ENCODE measurements around the gene RHOV. TPM values are rescaled to one million over a fixed set of nuclear protein-coding genes. Genes with fewer than 3 reads are reported as not detected.

RHOV gene
- total RNA-seq, 1 donor from 2014 or later, result 0.37 TPM

DNA sequence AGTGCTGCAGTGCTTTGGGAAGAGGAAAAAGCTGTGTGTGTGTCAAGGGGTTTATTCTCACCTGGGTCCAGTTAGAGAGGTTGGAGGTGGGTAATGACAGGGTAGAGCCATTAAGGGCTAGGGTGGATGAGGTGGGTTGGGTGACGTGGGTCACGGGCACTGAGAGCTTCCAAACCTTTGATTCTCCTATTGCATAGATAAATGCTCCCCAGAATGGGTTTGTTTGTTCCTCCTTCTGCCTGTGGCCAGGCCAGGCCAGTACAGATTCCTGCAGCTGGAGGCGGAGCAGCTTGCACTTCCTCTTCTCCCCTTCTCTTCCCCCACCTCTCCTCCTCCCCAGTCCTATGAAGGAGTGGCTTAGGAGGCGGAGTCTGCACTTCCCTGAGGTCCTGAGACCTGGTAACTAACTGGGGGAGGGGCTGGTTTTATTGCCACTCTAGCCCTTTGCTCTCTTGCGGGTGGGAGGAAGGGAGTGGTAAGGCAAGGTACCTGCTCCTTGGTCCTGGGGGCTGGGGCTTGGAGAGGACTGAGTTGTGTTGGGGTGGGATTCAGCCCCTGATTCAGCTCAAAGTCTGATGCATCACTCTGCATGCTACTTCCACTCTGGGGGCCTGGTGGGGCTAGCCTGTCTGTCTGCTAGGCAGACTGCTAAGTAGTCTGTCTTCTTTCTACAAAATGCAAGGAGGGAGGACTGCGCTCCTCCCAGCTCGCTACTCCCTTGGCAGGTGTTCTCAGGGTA is 26.6 kb downstream of the RHOV start:
- intact Hi-C loops (cut with micrococcal nuclease), result no loop called here

GRCh38 chr15:40846841-40847222 is 27.2 kb downstream of the RHOV start:
- intact Hi-C loops (cut with micrococcal nuclease), result no loop called here

DNA sequence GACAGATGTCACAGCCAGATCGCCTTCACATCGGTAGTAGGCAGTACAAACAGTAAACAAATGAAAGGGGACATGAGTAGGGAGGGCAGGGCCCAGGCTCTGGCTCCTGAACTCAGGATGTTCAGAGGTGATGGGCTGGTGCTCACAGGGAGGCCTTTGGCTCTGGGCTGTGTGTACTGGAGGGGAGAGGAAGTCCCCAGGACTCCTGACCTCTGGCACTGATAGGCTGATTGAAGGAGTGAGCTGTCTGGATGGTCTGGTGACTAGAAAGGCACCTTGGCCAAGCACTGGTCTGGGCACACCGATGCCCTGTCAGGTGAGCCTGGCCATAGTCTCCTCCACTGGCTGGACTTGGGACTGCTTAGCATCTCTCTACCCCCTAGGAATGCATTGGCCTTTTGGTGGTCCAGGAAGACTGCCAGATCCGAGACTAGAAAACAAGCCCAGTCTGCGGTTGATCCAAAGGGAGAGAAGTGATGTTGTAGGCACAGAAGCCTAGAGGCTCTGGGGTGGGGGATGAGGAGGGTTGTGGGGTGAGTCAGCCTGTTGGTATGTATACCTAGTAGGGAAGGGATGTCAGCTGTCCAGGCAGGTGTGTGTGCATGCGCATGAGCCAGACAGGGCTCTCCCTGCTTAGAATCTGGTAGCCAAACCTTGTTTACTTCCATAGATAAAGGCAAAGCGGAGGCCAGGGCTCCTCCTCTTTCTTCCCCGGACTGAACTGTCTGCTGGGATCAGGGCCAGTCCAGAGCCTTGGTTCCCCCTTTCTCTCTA is 28.3 kb downstream of the RHOV start:
- intact Hi-C loops (cut with micrococcal nuclease), result loop anchor here (2.0 kb wide), 1 partner anchor 13 kb away; no protein-coding TSS in a partner anchor

DNA sequence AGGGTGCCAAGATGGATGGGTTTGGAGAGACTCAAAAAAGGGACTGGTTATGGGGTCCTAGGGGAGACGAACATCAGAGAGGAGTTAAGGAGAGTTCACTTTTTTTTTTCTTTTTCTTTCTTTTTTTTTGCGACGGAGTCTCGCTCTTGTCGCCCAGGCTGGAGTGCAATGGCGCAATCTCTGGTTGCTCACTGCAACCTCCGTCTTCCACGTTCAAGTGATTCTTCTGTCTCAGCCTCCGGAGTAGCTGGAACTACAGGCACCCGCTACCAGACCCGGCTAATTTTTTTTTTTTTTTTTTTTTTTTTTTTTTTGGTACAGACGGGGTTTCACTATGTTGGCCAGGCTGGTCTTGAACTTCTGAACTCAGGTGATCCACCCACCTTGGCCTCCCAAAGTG is 29.0 kb downstream of the RHOV start:
- intact Hi-C loops (cut with micrococcal nuclease), result loop anchor here (2.0 kb wide), 1 partner anchor 14 kb away; no protein-coding TSS in a partner anchor

DNA sequence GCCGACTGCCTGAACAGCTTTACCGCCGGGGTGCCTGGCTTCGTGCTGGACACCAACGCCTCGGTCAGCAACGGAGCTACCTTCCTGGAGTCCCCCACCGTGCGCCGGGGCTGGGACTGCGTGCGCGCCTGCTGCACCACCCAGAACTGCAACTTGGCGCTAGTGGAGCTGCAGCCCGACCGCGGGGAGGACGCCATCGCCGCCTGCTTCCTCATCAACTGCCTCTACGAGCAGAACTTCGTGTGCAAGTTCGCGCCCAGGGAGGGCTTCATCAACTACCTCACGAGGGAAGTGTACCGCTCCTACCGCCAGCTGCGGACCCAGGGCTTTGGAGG is 29.4 kb downstream of the RHOV start:
- intact Hi-C loops (cut with micrococcal nuclease), result loop anchor here (2.0 kb wide), 1 partner anchor 14 kb away; no protein-coding TSS in a partner anchor

DNA sequence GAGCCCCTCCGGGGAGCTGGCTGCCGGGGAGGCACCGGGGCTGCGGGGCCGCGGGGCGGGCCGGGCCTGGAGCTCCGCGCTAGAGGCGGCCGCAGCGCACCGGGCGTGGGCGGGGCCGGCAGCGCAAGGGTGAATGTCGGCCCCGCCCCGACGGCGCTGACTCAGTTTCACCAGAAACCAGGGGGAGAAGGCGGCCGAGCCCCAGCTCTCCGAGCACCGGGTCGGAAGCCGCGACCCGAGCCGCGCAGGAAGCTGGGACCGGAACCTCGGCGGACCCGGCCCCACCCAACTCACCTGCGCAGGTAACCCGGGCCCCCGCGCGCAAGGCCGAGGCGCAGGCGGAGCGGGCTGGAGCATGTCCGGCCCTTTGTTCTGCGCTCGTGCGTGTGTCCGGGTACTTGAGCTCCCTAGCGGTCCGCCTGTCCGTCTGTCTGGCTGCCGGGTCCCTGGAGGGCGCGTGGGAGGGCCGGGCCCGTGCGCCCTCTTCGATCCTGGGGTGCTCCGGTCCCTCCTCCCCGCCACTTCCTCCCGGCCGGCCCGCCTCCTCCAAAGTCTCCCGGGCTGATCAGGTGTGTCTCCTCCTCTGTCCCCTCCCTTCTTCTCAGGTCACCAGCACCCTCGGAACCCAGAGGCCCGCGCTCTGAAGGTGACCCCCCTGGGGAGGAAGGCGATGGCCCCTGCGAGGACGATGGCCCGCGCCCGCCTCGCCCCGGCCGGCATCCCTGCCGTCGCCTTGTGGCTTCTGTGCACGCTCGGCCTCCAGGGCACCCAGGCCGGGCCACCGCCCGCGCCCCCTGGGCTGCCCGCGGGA is 29.9 kb downstream of the RHOV start, which contains the start of gene SPINT1:
SPINT1 (plus strand) TSS at position 164 of the 811 bp plus-strand sequence; CDS start at position 671, 507 bp downstream.
- intact Hi-C loops (cut with micrococcal nuclease), result loop anchor here (2.0 kb wide), 1 partner anchor 15 kb away; no protein-coding TSS in a partner anchor

GRCh38 chr15:40843261-40843884 is 30.7 kb downstream of the RHOV start:
- intact Hi-C loops (cut with micrococcal nuclease), result no loop called here

- intact Hi-C loops (cut with micrococcal nuclease), result no loop called here
Measured at GRCh38 chr15:40841741-40842140, 32.3 kb downstream of the RHOV start.

- intact Hi-C loops (cut with micrococcal nuclease), result no loop called here
Measured at GRCh38 chr15:40838756-40839155, 35.3 kb downstream of the RHOV start.

GRCh38 chr15:40836020-40836419 is 38.0 kb downstream of the RHOV start:
- intact Hi-C loops (cut with micrococcal nuclease), result no loop called here

DNA sequence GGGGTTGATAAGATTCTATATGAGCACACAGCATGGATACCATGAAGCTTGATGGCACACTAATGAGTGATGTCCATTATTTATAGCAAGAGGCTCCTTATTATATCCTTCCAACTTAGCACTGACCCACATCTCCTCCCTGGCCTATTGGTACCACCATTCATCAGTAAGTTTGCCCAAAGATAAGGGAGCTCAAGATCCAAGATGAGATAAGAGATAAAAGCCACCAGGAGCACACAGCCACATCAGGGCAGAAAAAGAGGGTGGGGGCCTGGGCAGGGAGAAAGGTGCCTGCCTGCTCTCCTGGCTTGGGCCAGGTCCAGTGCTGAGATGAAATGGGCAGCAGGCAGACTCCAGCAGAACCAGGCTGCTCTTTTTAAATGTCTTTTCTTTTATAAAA is 41.1 kb downstream of the RHOV start:
- intact Hi-C loops (cut with micrococcal nuclease), result no loop called here

GRCh38 chr15:40831861-40832260 is 42.2 kb downstream of the RHOV start:
- intact Hi-C loops (cut with micrococcal nuclease), result no loop called here

- intact Hi-C loops (cut with micrococcal nuclease), result no loop called here
Measured at GRCh38 chr15:40830884-40831283, 43.1 kb downstream of the RHOV start.

DNA sequence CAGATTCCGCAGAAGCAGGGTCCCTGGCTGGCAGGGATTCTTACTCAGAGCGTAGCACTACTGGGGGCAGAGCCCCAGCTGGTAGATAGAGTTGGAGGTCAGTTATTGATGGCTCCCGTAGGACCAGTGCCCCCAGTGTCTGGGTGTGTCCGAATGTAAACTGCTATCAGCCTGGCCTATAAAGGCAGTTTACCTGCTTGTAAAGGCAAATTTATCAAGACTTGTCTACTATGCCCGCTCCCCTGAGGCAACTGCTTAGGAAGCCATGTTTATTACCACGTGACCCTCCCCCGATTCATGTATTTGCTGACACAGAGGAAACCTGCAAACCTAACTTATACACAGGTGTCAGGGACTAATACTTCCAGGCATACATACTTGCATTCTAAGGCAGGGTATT is 44.9 kb downstream of the RHOV start:
- intact Hi-C loops (cut with micrococcal nuclease), result no loop called here

GRCh38 chr15:40828447-40829036 is 45.5 kb downstream of the RHOV start, which contains the start of gene PPP1R14D:
Gene PPP1R14D (minus strand): TSS chr15:40828708. CDS start chr15:40828641, 67 bp downstream.
- intact Hi-C loops (cut with micrococcal nuclease), result no loop called here

- intact Hi-C loops (cut with micrococcal nuclease), result no loop called here
Measured at GRCh38 chr15:40826423-40827075, 47.5 kb downstream of the RHOV start.

DNA sequence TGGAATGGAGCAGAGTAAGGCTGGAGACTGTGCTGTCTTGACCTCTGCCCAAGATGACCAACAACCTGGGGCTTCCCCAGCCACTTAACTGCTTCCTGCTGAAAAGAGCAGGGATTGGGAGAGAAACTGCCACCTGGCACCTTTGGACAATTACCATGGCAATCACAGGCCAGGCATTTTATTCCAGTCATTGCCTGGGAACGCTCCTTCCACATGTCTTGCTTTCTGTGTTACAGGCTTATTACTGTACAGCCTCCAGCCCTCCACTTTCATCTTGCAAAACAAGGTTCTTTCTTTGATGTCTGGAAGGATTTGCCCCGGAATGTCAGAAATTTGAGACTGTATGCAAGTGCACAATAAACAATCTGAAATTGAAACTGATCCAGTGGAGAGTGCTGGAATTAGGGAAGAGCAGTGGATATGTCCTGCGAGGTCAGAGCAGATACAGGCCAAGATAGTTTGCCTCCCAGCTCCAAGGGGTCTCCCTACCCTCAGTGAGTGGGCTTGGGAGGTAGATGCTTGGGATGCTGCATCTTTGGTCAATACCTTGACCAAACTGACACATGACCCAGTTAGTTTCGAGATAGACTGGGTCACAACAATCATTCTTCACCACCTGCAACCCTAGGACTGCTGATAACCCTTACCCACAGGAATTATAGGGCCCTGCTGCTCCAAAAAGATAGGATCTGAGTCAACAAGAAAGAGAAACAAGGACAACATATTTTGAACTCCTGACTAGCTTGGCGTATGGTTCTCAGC is 48.2 kb downstream of the RHOV start:
- intact Hi-C loops (cut with micrococcal nuclease), result no loop called here

DNA sequence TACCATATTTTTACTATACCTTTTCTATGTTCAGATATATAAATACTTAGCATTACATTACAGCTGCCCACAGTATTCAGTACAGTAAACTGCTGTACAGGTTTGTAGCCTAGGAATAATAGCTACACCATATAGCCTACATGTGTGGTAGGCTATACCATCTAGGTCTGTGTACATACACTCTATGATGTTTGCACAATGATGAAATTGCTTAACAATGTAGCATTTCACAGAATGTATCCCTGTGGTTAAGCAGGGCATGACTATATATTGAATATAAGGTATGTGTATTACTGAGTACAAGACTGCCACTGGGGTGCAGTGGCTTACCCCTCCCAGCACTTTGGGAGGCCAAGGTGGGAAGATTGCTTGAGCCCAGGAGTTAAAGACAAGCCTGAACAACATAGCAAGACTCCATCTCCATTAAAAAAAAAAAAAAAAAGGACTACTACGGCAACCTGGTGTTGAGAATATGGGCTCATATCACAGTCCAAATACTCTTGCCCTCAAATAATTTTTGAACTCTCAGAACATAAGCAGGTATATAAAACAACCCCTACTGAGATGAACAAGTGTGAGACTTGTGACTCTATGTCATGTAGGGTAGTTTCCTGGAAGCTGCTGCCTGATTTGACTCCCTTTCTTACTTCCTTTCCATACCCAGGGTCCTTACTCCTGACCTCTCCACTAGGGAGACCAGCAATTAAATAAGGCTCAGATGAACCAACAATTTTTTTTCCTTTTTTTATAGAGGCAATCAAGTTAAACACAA is 50.3 kb downstream of the RHOV start:
- intact Hi-C loops (cut with micrococcal nuclease), result no loop called here
